OCI-LY3 (cell line): ENCODE measurements around the gene CERS6.

Experiments
- EZH2phosphoT487 ChIP-seq: fragments of 200-600 bp; shearing (Covaris generic); IDR thresholded peaks from 2 replicates; pipeline ENCODE4 v1.6.1; 2018; ENCODE audit warnings: antibody characterized with exemption, mixed run types, low read depth
- TF ChIP-seq, protein P1 (sequence below): fragments of 200-600, 300-600 bp; sonication (generic); IDR thresholded peaks from 2 replicates; pipeline ENCODE4 v1.5.1; 2014; ENCODE audit warnings: antibody characterized with exemption, low read length, low read depth

DNA sequence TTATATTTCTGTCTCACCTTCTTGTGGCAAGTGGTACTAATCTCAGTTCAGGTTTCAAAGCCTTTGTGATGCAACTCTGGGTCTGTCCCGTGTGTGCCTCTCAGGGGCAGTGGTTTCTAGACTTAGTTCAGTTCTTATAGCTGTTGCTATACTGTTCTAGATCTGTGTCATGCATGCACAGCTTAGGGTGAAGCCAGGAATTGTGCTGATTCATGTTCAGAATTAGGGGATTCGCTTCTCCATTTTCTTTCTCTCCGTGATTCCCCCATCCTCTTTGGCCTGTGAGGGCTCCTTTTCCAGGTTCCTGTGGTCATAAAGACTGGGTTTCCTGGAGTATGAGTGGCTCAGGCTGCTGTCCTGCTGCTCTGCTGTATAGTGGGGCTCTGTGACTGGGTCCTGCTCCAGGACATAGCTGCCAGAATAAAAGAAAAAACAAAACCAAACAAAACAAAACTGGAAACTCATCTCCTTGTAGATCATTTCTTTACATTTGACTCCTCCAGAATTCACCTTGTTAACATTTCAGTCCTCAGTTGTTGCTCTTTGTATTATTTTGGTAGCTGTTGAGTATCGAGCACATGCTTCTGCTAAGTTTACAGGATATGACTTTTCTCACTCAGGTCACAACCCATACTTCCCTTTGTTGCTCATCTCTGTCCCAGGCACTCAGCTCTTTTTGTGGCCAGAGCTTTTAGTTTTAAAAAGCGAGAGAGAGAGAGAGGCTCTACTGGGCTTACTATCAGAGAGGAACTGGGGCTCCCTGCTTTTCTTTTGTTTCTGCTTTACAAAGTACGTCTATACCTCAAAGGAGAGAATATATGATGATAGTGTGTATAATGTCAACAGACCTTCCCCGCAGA, 34.2 kb downstream of the CERS6 start:
- TF ChIP-seq, protein P1, sequence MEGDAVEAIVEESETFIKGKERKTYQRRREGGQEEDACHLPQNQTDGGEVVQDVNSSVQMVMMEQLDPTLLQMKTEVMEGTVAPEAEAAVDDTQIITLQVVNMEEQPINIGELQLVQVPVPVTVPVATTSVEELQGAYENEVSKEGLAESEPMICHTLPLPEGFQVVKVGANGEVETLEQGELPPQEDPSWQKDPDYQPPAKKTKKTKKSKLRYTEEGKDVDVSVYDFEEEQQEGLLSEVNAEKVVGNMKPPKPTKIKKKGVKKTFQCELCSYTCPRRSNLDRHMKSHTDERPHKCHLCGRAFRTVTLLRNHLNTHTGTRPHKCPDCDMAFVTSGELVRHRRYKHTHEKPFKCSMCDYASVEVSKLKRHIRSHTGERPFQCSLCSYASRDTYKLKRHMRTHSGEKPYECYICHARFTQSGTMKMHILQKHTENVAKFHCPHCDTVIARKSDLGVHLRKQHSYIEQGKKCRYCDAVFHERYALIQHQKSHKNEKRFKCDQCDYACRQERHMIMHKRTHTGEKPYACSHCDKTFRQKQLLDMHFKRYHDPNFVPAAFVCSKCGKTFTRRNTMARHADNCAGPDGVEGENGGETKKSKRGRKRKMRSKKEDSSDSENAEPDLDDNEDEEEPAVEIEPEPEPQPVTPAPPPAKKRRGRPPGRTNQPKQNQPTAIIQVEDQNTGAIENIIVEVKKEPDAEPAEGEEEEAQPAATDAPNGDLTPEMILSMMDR: no peak
- no peak; the same call in 1 of the 2 replicates for TF ChIP-seq EZH2phosphoT487
